IPS DF 19.7 (cell line): ENCODE measurements around the gene CNTROB.

Experiments
- DNase-seq: peaks from one replicate; pipeline ENCODE4 v3.0.0-alpha.2; 2013; ENCODE audit warnings: low read depth, low spot score

Gene CNTROB

GRCh38 chr17:7987112-7987893 lies 55.3 kb downstream of the CNTROB start:
- no peak for DNase-seq

- DNase-seq: no peak
Measured at GRCh38 chr17:7988750-7989178, 56.8 kb downstream of the CNTROB start.

- DNase-seq: no peak
Measured at GRCh38 chr17:7989781-7990655, 58.0 kb downstream of the CNTROB start.

- DNase-seq: no peak
Measured at GRCh38 chr17:7992516-7992915, 60.5 kb downstream of the CNTROB start.

- no peak for DNase-seq
Measured at GRCh38 chr17:7992924-7993323, 60.9 kb downstream of the CNTROB start.

GRCh38 chr17:7993972-7994589 lies 62.1 kb downstream of the CNTROB start:
- no peak for DNase-seq

- no peak for DNase-seq
Measured at GRCh38 chr17:7995724-7996123, 63.7 kb downstream of the CNTROB start.

- no peak for DNase-seq
Measured at GRCh38 chr17:7997186-7997585, 65.2 kb downstream of the CNTROB start.
